K562 (cell line): ENCODE measurements around the gene CTSW. TPM values are rescaled to one million over a fixed set of nuclear protein-coding genes. Genes with fewer than 3 reads are reported as not detected.
A peak's percentile ranks its signal among the peaks of the same experiment; 100 is the strongest.

Experiments
- ATAC-seq: fragments of 200-7000 bp; cut with Tn5 transposase; 3 replicates; pipeline ENCODE4 v1.9.1; 2020; ENCODE audit warnings: moderate library complexity
- BruUV-seq: library from RNA; stranded (reverse); fragments of 400-500 nt; replicated peaks from 2 replicates; lab custom pipeline; 2021; lab: Mats Ljungman, UMichigan
- CTCF ChIA-PET: fragments of 300-600 bp; formaldehyde crosslinking; extraction: SDS; loops from one replicate; lab custom pipeline; 2021; ENCODE audit warnings: low intra/inter-chr PET ratio; lab: Yijun Ruan, JAX
- POLR2A ChIA-PET: fragments of 300-600, 350-650 bp; sonication (Branson Sonifier 250); formaldehyde crosslinking; extraction: SDS; loops from one replicate; lab custom pipeline; 2021; ENCODE audit warnings: antibody characterized with exemption, inconsistent platforms; lab: Yijun Ruan, JAX
- DNase-seq, 4 experiments: peaks; one replicate each; pipeline versions ENCODE4 v3.0.0 to v3.0.0-alpha.2; 2011 to 2018; ENCODE audit warnings: low spot score in 3 of 4, mixed read lengths in 3 of 4; ENCODE audit errors: extremely low read depth in 1 of 4
- FAIRE-seq: peaks from 2 replicates; lab custom pipeline; 2011; peaks lifted over from hg19 to GRCh38; lab: Jason Lieb, UNC
- H2AFZ ChIP-seq: 2 replicates; pipeline ENCODE4 v1.6.0; 2011; ENCODE audit warnings: low read depth, low read length, control low read depth, inconsistent platforms
- H3K27ac ChIP-seq: fragments of 200-600 bp; 3 replicates; pipeline ENCODE4 v1.8.0; 2011; ENCODE audit warnings: low read depth, mild to moderate bottlenecking, control low read depth, inconsistent platforms, low read length, moderate library complexity, mixed read lengths; ENCODE audit errors: extremely low read depth
- H3K27me3 ChIP-seq, 2 experiments: fragments of 300-600 bp in 1 of 2; 2 replicates in 1 of 2; 3 replicates in 1 of 2; pipeline versions ENCODE4 v1.6.0 to v1.8.0; 2011; ENCODE audit warnings: inconsistent platforms in 2 of 2, low read length in 2 of 2, mild to moderate bottlenecking in 1 of 2, mixed read lengths in 1 of 2, moderate library complexity in 1 of 2; ENCODE audit not compliant: control insufficient read depth in 2 of 2, insufficient read depth in 2 of 2
- H3K36me3 ChIP-seq: fragments of 300-600 bp; 3 replicates; pipeline ENCODE4 v1.8.0; 2011; ENCODE audit warnings: mild to moderate bottlenecking, low read length, inconsistent platforms; ENCODE audit not compliant: control insufficient read depth, insufficient read depth
- H3K4me1 ChIP-seq, 2 experiments: fragments of 200-600 bp in 1 of 2; replicated peaks in 1 of 2; 2 replicates in 1 of 2; 3 replicates in 1 of 2; pipeline versions ENCODE4 v1.5.1 to v1.8.0; 2011; ENCODE audit warnings: inconsistent platforms in 2 of 2, low read length in 2 of 2, mild to moderate bottlenecking in 1 of 2, mixed read lengths in 1 of 2, moderate library complexity in 1 of 2; ENCODE audit not compliant: control insufficient read depth in 2 of 2, insufficient read depth in 2 of 2
- H3K4me2 ChIP-seq: 2 replicates; pipeline ENCODE4 v1.6.1; 2011; ENCODE audit warnings: low read length, control low read depth, inconsistent platforms, mixed read lengths; ENCODE audit not compliant: insufficient read depth
- H3K4me3 ChIP-seq: fragments of 200-600 bp; sonication (generic), shearing (Covaris generic); 2 replicates; pipeline ENCODE4 v1.5.1; 2016; ENCODE audit warnings: control low read depth, inconsistent platforms
- H3K79me2 ChIP-seq: fragments of 200-600 bp; 3 replicates; pipeline ENCODE4 v1.8.0; 2011; ENCODE audit warnings: low read length, inconsistent platforms; ENCODE audit not compliant: control insufficient read depth, insufficient read depth
- H3K9ac ChIP-seq, 2 experiments: 2 replicates each; pipeline versions ENCODE4 v1.6.0 to v1.6.1; 2011; ENCODE audit warnings: low read depth in 2 of 2, low read length in 2 of 2, control low read depth in 1 of 2, inconsistent platforms in 1 of 2, mild to moderate bottlenecking in 1 of 2, mixed read lengths in 1 of 2; ENCODE audit not compliant: insufficient read depth in 1 of 2
- H3K9me1 ChIP-seq: one replicate; pipeline ENCODE4 v1.6.0; 2011; ENCODE audit warnings: inconsistent platforms, mild to moderate bottlenecking, low read length, moderate library complexity; ENCODE audit not compliant: control insufficient read depth, insufficient read depth
- H3K9me3 ChIP-seq: replicated peaks from 2 replicates; pipeline ENCODE4 v1.5.1; 2011; ENCODE audit warnings: low read depth, low read length, inconsistent platforms; ENCODE audit not compliant: control insufficient read depth, insufficient read depth
- H4K20me1 ChIP-seq: replicated peaks from 2 replicates; pipeline ENCODE4 v1.6.1; 2011; ENCODE audit warnings: low read length, inconsistent platforms, mixed read lengths; ENCODE audit not compliant: control insufficient read depth, insufficient read depth
- FOXM1 ChIP-seq, 2 experiments: fragments of 450-650 bp in 1 of 2; sonication (generic) in 1 of 2; formaldehyde crosslinking in 1 of 2; IDR thresholded peaks; 2 replicates each; pipeline versions ENCODE4 v1.6.1 to v1.9.0; 2017 to 2022; ENCODE audit warnings: low read depth in 2 of 2, mild to moderate bottlenecking in 2 of 2, missing genetic modification reagents in 1 of 2, moderate library complexity in 1 of 2
- MYC ChIP-seq, 2 experiments: fragments of 250-450 bp in 1 of 2; sonication (Bioruptor Pico) in 1 of 2; IDR thresholded peaks; 2 replicates each; pipeline versions ENCODE4 v1.5.1 to v1.6.1; 2012 to 2021; ENCODE audit warnings: low read depth in 2 of 2, borderline replicate concordance in 1 of 2, improper control_type of control experiment in 1 of 2, low read length in 1 of 2, mild to moderate bottlenecking in 1 of 2, moderate library complexity in 1 of 2
- NR3C1 ChIP-seq: sonication (generic); formaldehyde crosslinking; IDR thresholded peaks from 2 replicates; pipeline ENCODE4 v1.8.1; 2022; ENCODE audit warnings: missing genetic modification reagents
- POLR2H ChIP-seq: IDR thresholded peaks from 2 replicates; pipeline ENCODE4 v1.6.1; 2016; ENCODE audit warnings: missing genetic modification characterization, low read depth, mild to moderate bottlenecking, control low read depth, missing compliant biosample characterization, moderate library complexity
- RAD21 ChIP-seq, 2 experiments: fragments of 250-450 bp in 1 of 2; fragments of 450-650 bp in 1 of 2; sonication (Bioruptor Pico) in 1 of 2; formaldehyde crosslinking in 1 of 2; IDR thresholded peaks in 1 of 2; conservative IDR thresholded peaks in 1 of 2; 2 replicates each; pipeline versions ENCODE4 v1.4.0 to v1.8.0; 2020 to 2022; ENCODE audit warnings: mild to moderate bottlenecking in 2 of 2, moderate library complexity in 1 of 2
- TEAD1 ChIP-seq, 2 experiments: fragments of 450-650 bp in 1 of 2; sonication (generic) in 1 of 2; formaldehyde crosslinking; IDR thresholded peaks; 2 replicates each; pipeline versions ENCODE4 v1.4.0 to v1.8.0; 2020 to 2022; ENCODE audit warnings: mild to moderate bottlenecking in 2 of 2, missing genetic modification reagents in 1 of 2
- TEAD4 ChIP-seq, 2 experiments: sonication (generic) in 1 of 2; formaldehyde crosslinking in 1 of 2; IDR thresholded peaks; 2 replicates each; pipeline versions ENCODE4 v1.6.1 to v1.8.0; 2012 to 2022; ENCODE audit warnings: borderline replicate concordance in 1 of 2, inconsistent platforms in 1 of 2, low read length in 1 of 2, mild to moderate bottlenecking in 1 of 2, missing genetic modification reagents in 1 of 2
- ZNF316 ChIP-seq: fragments of 450-650 bp; IDR thresholded peaks from 2 replicates; pipeline ENCODE4 v1.6.1; 2016
- ZNF668 ChIP-seq: fragments of 250-450 bp; sonication (Bioruptor Pico); IDR thresholded peaks from 2 replicates; pipeline ENCODE4 v1.8.0; 2022; ENCODE audit warnings: mild to moderate bottlenecking, inconsistent platforms
- ZNF766 ChIP-seq: fragments of 200-800 bp; sonication (Bioruptor generic); conservative IDR thresholded peaks from 2 replicates; pipeline ENCODE4 v1.6.1; 2016; ENCODE audit warnings: missing genetic modification characterization, missing compliant biosample characterization
- WGBS: fragments of 100-300 bp; shearing (Covaris generic); methylation state at CpG from one replicate; pipeline ENCODE4 v1.1.6; 2016; ENCODE audit warnings: low coverage, mixed read lengths; ENCODE audit not compliant: insufficient coverage; ENCODE audit errors: missing lambda C conversion rate; 5-methylcytosine and 5-hydroxymethylcytosine counted together
- in situ Hi-C: fragments of 300-500 bp; cut with MboI; formaldehyde crosslinking; loops from 4 replicates; pipeline ENCODE4 v1.15.0; 2018; ENCODE audit warnings: inconsistent platforms, mixed read lengths
- intact Hi-C: fragments of 100-400 bp; cut with micrococcal nuclease; formaldehyde crosslinking; loops from 2 replicates; pipeline ENCODE4 v1.14.2; 2022
- polyA plus RNA-seq, 8 experiments: library from polyadenylated mRNA; depleted of rRNA in 4 of 8; stranded (reverse) in 5 of 8; unstranded in 3 of 8; fragments of >200 nt; fragmentation: Nextera tagmentation in 2 of 8; fragmentation: Illumina TruSeq in 1 of 8; extraction: Ambion mirVana in 2 of 8; extraction: Trizol in 1 of 8; gene quantifications; 2 replicates each; pipeline versions ENCODE4 v1.2.1 to v1.2.3, GENCODE V29; 2011 to 2014; ENCODE audit warnings: inconsistent platforms in 1 of 8, missing spikeins in 1 of 8
- total RNA-seq, 7 experiments: library from RNA; depleted of rRNA in 6 of 7; stranded (reverse); fragments of >200 nt in 6 of 7; fragmentation: Illumina TruSeq in 2 of 7; extraction: Trizol in 2 of 7; gene quantifications; 2 replicates each; pipeline versions ENCODE4 v1.2.1 to v1.2.3, GENCODE V29; 2011 to 2021; ENCODE audit warnings: low replicate concordance in 1 of 7
- TF ChIP-seq, protein P1 (sequence below): conservative IDR thresholded peaks from 2 replicates; pipeline ENCODE4 v1.6.1; 2011; ENCODE audit warnings: low read depth, mild to moderate bottlenecking, low read length; ENCODE audit not compliant: control insufficient read depth

CTSW gene
- total and polyA plus RNA-seq, 9 of the 15 experiments (the other 6 are each of a cell fraction or from before 2014, with no cell fraction given) = 0.04 TPM; not detected in 8

DNA sequence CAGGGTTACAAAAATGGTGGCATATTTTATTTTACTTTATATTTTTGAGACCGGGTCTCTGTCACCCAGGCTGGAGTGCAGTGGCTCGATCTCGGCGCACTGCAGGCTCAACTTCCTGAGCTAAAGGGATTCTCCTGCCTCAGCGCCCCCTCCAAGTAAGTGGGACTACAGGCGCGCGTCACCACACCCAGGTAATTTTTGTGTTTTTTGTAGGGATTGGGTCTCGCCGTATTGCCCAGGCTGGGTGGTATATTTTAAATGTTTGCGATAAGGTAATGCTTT, 21.2 kb downstream of the CTSW start:
- POLR2A ChIA-PET = interaction anchor here (0.7 to 8.0 kb wide), 20 partner anchors 10 to 407 kb away, joined by 3 to 136 read pairs (median 6); partner anchors contain the start of genes C11orf68, CCDC85B, CFL1 and FIBP
- H3K9me3 ChIP-seq = no peaks in the 10 kb centered on the region
- no peaks in the 10 kb centered on the region for H3K9me1 ChIP-seq
- peak overlapping the region in 1 of 2 experiments; percentile 36; a peak in 1 of 4 replicates for H3K9ac ChIP-seq
- H3K4me1 ChIP-seq = peaks cover 42 to 67% of the 10 kb centered on the region in 2 experiments
- H3K4me2 ChIP-seq = peak overlapping the region; percentile 99
- no peak for FAIRE-seq
- BruUV-seq = no TSS peak
- H2AFZ ChIP-seq = no peak overlapping the region; the same call in 1 of the 2 replicates
- no peaks in the 10 kb centered on the region for H3K27me3 ChIP-seq
- peaks cover 44% of the 10 kb centered on the region for H3K79me2 ChIP-seq
- 70% methylated on average over 11 of the region's 11 CpGs for WGBS
- TF ChIP-seq ZNF316 = no peak
- TF ChIP-seq ZNF766 (CRISPR knock-in tag) = 0 out of 2 replicates have a peak, but pooled peaks have one; percentile 3
- no peak for TF ChIP-seq POLR2H (tag)
- TF ChIP-seq, all 486 proteins: peak for 1
- H4K20me1 ChIP-seq = peaks cover 9% of the 10 kb centered on the region
- DNase-seq (no peak), ATAC-seq (no peak)
- H3K27ac ChIP-seq = peak overlapping the region; percentile 66; the same call in 1 of the 3 replicates
- peaks cover 35% of the 10 kb centered on the region for H3K36me3 ChIP-seq
- H3K4me3 ChIP-seq = peak overlapping the region; percentile 89; the same call in 1 of the 2 replicates
- in situ Hi-C loops = no loop called here
- intact Hi-C loops = loop anchor here (5.0 kb wide), 1 partner anchor 44 kb away; the partner anchor contains the start of gene CFL1
- CTCF ChIA-PET = no interaction called here

DNA sequence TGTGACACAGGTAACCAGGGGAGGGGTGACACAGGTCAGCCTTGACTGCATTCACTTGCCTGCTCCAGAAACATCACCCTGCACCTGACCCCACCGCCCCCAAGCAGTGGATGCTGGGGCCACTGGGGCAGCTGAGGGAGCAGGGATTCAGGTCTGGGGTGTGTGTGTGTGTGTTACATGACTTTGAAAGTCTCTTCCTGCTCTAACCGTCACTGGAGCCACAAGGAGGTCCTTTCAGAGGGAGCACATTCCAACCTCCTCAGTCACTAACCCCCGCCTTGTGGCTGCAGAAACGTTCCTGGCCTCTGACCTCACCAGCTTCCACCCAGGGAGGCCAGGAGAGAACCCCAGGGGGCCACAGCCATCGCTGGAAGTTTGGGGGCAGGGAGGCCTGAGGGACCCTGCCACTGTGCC, 23.4 kb downstream of the CTSW start:
- Histone ChIP-seq H3K27me3 (no peaks in the 10 kb centered on the region), H3K4me3 (no peak overlapping the region), H3K27ac (peak overlapping the region; percentile 76), H3K9me3 (no peaks in the 10 kb centered on the region), H3K36me3 (peaks cover 13% of the 10 kb centered on the region; the same call in 2 of the 3 replicates), H4K20me1 (peaks cover 4% of the 10 kb centered on the region; the same call in 1 of the 2 replicates), H3K4me1 (peaks cover 44 to 64% of the 10 kb centered on the region in 2 experiments), H3K9ac (peak overlapping the region; percentile 42 to 88; a peak in 3 of 4 replicates), H3K4me2 (peak overlapping the region; percentile 64), H3K9me1 (no peaks in the 10 kb centered on the region), H2AFZ (peak overlapping the region; percentile 73), H3K79me2 (peaks cover 21% of the 10 kb centered on the region)
- BruUV-seq = no TSS peak
- ATAC-seq (peak; percentile 8), DNase-seq (peak; percentile 53 to 78 (median 60)), FAIRE-seq (peak; percentile 64)
- ChIA-PET POLR2A (interaction anchor here (0.7 to 8.0 kb wide), 5 partner anchors 10 to 34 kb away, joined by 3 to 136 read pairs (median 3); partner anchors contain the start of genes CCDC85B and FIBP), CTCF (no interaction called here)
- WGBS = 0% methylated on average over 5 of the region's 5 CpGs
- in situ Hi-C loops (no loop called here), intact Hi-C loops (loop anchor here (5.0 kb wide), 1 partner anchor 46 kb away; the partner anchor contains the start of gene CFL1)
- 0 out of 2 replicates have a peak, but pooled peaks have one; percentile 17 for TF ChIP-seq ZNF668 (CRISPR knock-in tag)
- TF ChIP-seq NR3C1 (CRISPR knock-in tag) = no peak
- TF ChIP-seq, protein P1, sequence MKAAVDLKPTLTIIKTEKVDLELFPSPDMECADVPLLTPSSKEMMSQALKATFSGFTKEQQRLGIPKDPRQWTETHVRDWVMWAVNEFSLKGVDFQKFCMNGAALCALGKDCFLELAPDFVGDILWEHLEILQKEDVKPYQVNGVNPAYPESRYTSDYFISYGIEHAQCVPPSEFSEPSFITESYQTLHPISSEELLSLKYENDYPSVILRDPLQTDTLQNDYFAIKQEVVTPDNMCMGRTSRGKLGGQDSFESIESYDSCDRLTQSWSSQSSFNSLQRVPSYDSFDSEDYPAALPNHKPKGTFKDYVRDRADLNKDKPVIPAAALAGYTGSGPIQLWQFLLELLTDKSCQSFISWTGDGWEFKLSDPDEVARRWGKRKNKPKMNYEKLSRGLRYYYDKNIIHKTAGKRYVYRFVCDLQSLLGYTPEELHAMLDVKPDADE = peak; percentile 42; the same call in 1 of the 2 replicates
- TF ChIP-seq RAD21 (CRISPR knock-in tag; conservative IDR thresholded peaks at IDR 0.05 in 1 of 2, IDR thresholded peaks at IDR 0.05 in 1 of 2) = 0 out of 4 replicates have a peak, but pooled peaks of 1 of the 2 experiments have one; percentile 7
- 0 out of 2 replicates have a peak, but pooled peaks have one; percentile 22 for TF ChIP-seq MYC (IDR thresholded peaks at IDR 0.05; ENCODE audit: low read depth, low read length)
- no peak for TF ChIP-seq MYC (CRISPR knock-in tag; IDR thresholded peaks at IDR 0.05; ENCODE audit: borderline replicate concordance, low read depth)
- peak; percentile 60 to 98 for TF ChIP-seq TEAD1 (CRISPR knock-in tag; IDR thresholded peaks at IDR 0.05)
- peak; percentile 78 for TF ChIP-seq TEAD4 (IDR thresholded peaks at IDR 0.05; ENCODE audit: low read length)
- 0 out of 2 replicates have a peak, but pooled peaks have one; percentile 72 for TF ChIP-seq TEAD4 (CRISPR knock-in tag; IDR thresholded peaks at IDR 0.05; ENCODE audit: borderline replicate concordance)
- 0 out of 2 replicates have a peak, but pooled peaks have one; percentile 20 for TF ChIP-seq FOXM1 (IDR thresholded peaks at IDR 0.05; ENCODE audit: low read depth)
- no peak for TF ChIP-seq FOXM1 (CRISPR knock-in tag; IDR thresholded peaks at IDR 0.05; ENCODE audit: low read depth)
